ENCODE data around the gene ZNF254.
A peak's percentile ranks its signal among the peaks of the same experiment; 100 is the strongest.
"Not testable (repeated sequence)": the region's sequence is repeated elsewhere in the genome, so short reads cannot be mapped to it uniquely, and the experiment has no call there.

The ZNF254 gene

DNA sequence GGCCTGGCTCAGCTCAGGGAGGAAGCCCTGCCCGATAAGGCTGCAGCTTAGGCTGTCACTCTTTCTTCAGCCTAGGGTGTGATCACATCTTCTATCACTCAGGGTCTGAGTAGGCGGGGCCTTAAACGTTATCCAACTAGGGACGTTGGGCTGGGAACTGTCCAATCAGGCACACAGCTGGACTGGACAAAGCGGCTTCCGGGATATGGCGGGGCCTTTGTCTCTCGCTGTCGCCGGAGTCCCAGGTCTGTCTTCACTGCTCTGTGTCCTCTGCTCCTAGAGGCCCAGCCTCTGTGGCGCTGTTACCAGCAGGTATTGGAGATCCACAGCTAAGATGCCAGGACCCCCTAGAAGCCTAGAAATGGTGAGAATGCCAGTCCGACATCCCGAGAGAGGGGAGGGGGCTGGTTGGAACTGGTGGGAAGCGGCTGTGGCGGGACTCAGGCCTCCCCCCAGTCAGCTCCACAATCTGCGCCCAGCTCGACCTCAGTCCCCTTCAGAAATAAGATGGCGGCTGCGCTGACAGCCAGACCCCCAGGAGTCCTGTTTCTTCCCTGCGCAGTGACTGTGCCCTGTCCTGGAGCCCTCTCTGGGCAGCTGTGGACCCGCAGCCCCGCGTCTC, at the start of gene ZNF254:
TSS of gene ZNF254 (plus strand) at position 214 of the 622 bp plus-strand sequence. CDS start at position 335, 121 bp downstream.
- DNase-seq = peak; percentile 94

DNA sequence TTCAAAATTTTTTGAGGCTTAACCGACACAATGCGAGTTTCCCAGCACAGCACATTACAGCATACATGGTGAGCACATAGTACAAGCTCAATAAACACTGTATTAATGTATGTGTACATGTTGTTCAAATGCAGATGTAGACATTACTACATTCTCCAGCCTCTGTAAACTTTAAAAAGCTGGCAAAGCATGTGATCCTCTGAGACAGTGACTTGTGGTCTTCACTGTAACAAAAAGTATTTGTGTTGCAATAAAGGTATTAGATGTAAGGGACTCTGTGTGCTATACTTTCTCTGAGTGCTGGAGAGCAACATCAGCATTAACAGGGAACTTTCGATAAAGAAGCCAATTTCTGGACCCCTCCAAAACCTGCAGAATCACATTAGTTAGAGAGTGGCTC, 46.4 kb upstream of the ZNF254 start:
- DNase-seq = peak in 1 of 2 experiments; percentile 24

DNA sequence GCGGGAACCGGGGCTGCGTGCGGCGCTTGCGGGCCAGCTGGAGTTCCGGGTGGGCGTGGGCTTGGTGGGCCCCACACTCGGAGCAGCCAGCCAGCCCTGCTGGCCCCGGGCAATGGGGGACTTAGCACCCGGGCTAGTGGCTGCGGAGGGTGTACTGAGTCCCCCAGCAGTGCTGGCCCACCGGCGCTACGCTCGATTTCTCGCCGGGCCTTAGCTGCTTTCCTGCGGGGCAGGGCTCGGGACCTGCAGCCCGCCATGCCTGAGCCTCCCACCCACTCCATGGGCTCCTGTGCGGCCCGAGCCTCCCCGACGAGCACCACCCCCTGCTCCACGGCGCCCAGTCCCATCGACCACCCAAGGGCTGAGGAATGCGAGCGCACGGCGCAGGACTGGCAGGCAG, 45.7 kb upstream of the ZNF254 start:
- not testable (repeated sequence) for DNase-seq

DNA sequence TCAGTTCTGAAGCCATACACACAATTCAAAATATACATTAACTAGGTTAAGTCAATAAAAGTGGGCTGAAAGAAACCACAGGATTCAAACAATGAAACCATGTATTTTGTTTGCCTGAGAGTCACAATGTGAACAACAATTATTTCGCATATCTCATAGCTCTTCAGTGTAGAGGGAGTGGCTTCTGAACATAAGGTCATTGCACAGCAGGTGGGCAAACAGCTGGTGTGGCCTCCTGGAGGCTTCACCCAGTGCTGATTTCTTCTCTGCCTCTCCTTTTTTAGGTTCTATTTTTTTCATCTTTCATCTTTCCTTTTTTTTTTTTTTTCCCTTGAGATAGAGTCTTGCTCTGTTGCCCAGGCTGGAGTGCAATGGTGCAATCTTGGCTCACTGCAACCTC, 40.4 kb upstream of the ZNF254 start:
- DNase-seq = no peak

DNA sequence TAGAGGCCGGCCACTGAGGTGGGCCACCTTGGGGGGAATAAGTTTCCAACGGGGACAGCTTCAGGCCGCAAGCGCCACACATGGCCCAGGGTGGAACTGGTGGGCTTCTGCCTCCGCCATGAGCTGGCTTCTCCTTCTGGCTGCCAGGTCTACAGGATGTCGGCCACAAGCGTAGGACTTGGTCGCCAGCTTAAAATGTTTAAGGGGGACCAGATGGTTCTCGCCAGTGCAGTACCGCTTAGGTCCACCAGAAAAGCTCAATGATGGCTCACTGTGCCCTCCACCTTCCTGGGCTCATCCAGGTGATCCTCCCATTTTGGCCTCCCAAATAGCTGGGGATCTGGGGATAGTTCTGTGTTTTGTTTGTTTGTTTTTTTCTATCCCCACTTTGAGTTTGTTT, 38.7 kb upstream of the ZNF254 start:
- no peak for DNase-seq

DNA sequence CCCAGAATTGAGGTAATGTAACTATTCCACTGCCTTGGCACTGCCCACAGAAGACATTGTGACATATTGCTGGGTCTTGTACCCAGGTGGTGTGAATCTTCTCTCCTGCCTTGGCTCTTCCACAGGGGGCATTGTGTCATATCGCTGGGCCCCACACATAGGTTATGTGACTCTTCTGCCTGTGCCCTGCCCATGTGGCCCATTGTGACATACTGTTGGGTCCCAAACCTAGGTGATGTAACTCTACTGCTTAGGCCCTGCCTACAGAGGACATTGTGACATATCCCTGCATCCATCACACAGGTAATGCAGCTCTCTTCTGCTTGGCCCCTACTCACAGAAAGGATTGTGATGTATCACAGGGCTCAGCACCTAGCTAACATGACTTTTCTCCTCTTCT, 37.5 kb upstream of the ZNF254 start:
- no peak for DNase-seq

DNA sequence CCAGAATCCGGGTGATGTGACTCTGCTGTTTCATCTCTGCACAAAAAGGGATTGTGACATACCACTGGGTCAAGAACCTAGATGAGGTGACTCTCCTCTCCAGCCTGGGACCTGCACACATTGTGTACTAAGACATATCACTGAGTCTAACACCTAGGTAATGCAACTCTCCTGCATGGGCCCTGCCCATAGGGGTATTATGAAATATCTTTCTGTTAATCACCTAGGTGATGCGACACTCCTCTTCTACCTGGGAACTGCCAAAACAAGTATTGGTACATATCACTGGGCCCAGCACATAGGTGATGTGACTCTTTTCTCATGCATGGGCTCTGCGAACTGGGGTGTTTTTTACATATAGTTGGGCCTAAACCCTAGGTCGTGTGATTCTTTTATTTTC, 35.5 kb upstream of the ZNF254 start:
- DNase-seq = no peak

DNA sequence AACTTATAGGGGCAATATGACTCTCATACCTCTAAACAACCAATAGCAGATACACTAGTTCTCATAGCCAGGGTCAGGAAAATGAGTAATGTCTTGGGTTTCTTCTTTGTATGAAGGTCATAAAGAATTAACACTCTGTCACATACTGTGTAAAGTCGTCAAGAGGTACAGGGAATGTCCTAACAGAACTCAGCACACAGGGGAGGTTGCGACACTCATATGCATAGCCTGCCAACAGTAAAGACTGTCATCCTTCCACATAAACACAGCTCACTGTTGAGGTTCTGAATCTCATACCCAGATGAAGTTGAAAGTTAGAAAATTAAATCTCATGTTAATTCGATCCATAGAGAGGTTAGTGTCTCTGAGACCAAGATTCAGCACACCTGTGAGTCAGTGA, 34.2 kb upstream of the ZNF254 start:
- no peak for DNase-seq

DNA sequence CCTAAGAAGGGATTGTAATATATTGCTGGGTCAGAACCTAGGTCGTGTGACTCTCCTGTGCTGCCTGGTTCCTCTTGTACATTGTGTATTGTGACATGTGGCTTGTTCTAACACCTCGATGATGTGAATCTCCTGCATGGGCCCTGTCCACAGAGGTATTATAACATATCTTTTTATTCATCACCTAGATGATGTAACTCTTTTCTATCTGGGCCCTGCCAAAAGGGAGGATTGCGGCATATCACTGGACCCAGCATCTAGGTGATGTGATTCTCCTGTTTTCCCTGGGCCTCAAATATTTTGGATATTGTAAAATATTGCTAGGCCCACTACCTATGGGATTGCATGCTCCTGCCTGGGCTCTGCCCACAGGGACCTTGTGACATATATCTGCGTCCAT, 33.4 kb upstream of the ZNF254 start:
- no peak for DNase-seq

DNA sequence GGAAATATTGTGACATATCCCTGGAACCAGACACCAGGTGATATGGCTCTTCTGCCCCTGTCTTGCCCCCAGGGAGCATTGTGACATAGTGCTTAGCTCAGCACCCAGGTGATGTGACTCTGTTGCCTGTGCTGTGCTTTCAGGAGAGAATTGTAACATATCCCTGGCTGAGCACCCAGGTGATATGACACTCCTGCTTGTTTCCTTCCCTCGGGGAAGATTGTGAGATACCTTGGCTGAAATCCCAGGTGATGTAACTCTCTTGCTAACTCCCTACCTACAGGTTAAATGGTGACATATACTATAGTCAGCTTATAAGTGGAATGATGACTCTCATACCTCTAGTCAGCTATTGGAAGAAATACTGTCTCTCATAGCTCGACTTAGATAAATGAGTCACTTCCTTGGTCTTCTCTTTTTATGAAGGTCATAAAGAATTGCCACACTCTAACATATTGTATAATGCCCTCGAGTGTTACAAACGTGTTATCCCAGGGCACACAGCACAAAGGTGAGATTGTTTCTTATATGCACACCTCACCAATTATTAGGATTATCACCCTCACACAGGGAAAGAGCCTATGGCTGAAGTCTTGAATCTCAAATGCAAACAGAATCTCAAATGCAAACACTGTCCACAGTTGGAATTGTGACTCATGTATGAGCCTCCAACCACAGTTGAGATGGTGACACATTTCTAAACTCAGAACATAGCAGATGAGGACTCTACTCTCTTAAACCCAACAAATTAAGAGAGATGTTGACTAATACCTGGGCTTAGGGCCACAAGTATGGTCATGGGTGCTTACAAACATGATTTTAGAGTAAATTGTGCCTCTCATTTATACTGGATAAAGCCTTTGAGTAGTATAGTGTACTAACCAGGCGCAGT, 32.7 kb upstream of the ZNF254 start:
- no peak for DNase-seq

DNA sequence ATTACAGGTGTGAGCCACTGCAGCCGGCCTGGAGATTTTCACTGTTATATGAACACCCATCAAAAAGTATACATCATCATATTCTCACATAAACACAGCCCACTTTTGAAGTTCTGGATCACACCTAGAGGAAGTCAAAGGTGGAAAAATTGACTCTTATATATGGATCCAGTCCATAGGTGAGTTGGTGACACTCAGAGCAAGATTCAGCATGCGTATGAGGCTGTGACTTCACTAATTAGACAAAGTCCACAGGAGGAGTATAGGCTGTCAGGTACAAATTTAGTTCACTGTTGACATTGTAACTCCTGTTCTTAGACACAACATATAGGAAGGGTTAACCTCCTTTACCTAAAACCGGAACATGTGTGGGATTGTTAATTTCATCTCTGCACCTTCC, 31.4 kb upstream of the ZNF254 start:
- DNase-seq = no peak

DNA sequence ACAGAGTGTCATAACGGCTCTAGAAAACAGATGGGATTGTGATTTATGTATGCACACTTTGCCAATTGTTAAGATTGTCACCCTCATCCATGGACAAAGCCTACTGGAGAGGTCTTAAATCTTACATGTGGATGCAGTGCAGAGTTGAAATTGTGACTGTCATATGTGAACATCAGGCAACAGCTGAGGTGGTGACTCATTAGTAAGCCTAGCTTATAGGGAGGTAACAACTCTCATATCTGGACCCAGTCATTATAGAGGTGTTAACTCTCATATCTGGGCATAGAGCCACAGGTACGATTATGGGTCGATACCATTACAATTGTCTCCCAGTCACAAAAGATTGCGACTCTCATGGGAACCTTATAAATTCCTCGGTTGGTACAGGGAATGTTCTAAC, 29.8 kb upstream of the ZNF254 start:
- DNase-seq = no peak

DNA sequence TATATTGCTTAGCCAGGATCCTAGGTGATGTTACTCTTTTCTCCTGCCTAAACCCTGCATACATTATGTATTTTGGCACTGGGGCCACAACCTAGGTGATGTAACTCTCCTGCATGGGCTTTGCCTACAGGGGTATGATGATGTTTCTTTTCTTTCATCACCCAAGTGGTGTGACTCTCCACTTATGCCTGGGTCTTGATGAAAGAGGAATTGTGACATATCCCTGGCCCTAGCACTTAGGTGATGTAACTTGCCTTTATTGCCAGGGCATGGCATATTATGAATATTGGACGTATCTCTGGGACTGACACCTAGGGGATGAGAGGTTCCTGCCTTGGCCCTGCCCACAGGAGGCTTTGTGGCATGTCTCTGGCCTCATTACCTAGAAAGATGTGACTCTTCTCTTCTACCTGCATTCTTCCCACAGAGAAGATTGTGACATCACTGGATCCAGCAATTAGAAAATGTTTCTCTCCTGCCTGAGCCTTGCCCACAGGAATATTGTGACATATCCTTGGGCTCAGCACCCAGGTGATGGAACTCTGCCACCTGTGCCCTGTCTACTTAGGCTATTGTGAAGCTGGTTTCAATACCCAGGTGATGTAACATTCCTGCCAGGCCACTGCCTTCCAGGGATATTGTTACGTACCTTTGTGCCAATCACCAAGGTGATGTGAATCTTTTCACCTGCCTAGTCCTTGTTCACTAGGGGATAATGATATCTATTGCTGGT, 27.3 kb upstream of the ZNF254 start:
- DNase-seq = no peak

DNA sequence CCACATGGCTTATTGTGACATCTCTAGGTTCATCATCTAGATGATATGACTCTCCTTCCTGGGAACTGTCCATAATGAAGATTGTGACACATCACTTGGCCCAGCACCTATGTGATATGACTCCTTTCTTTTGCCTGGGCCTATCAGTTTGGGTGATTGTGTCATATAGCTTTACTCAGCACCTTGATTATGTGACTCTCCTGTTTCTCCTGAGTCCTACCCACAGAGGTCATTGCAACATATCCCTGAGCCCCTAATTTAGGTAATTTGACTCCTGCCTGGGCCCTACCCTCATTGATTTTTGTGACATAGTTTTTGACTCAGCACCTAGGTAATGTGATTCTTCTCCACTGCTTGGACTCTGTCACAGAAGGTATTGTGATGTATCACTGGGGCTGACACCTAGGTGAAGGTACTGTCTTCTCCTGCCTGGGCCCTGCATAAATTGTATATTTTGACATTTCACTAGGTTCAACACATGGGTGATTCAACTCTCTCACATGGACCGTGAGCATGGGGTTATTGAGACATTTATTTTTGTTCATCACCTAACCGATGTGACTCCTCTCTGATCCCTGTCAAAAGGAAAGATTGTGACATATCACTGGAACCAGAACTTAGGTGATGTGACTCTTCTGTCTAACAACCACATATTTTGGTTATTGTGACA, 26.2 kb upstream of the ZNF254 start:
- no peak for DNase-seq

DNA sequence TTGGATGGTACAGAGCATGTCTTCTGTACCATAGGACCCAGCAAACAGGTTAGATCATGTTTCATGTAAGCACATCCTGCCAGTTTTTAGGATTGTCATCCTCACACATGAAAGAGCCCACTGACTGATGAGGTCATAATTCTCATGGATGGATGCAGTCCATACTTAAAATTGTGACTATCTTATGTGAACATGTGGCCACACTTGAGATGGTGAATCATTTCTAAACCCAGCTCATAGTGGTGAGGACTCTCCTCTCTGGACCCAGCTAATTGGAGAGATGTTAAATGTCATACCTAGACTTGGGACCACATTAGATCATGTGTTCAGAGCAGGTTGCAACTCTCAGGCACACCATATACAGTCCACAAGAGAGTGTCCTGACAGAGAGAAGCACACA, 24.8 kb upstream of the ZNF254 start:
- DNase-seq = no peak

DNA sequence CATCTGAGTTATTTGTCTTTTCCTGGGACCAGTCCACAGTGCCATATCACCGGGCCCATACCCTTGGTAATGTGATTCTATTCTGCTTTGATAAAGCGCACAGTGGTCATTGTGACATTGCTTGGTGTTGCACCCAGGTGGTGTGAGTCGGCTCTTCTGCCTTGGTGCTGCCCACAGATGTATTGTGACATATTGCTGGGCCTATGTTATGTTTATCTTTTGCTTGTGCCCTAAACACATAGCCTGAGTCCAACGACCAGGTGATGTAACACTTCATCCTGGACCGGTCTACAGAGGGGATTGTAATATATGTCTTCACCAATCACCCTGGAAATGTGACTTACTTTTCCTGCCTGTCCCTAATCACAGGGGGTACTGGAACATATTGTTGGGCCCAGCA, 23.7 kb upstream of the ZNF254 start:
- DNase-seq = no peak

DNA sequence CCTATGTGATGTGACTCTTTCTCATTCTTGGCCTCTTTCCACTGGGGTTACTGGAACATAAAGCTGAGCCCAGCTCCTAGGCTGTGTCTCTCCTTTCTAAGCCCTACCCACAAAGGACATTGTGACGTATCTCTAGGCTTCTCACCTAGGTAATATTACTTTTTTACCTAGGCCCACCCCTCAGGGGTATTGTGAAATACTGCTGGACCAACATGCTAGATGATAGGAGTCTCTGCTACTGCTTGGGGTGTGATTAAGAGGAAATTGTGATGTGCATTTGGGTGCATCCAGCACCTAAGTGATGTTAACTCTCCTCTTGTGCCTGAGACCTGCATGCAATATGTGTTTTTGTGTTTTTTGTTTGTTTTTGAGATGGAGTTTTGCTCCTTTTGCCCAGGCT, 22.8 kb upstream of the ZNF254 start:
- DNase-seq = no peak

DNA sequence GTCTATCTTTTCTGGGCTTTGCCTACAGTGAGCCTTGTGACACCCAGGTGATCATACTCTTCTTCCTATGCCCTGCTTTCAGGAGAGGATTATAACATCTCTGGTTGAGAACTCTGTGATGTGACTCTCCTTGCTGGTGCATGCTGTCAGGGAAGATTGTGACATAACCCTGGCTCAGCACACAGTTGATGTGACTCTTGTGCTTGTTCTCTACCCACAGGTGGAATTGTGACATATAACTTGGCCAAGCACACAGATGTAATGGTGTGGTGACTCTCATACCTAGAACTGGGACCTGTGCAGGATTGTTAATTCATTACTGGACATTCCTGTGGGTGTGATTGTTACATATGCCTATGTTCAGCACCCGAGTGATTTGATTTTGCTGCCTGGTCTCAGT, 21.7 kb upstream of the ZNF254 start:
- DNase-seq = no peak

DNA sequence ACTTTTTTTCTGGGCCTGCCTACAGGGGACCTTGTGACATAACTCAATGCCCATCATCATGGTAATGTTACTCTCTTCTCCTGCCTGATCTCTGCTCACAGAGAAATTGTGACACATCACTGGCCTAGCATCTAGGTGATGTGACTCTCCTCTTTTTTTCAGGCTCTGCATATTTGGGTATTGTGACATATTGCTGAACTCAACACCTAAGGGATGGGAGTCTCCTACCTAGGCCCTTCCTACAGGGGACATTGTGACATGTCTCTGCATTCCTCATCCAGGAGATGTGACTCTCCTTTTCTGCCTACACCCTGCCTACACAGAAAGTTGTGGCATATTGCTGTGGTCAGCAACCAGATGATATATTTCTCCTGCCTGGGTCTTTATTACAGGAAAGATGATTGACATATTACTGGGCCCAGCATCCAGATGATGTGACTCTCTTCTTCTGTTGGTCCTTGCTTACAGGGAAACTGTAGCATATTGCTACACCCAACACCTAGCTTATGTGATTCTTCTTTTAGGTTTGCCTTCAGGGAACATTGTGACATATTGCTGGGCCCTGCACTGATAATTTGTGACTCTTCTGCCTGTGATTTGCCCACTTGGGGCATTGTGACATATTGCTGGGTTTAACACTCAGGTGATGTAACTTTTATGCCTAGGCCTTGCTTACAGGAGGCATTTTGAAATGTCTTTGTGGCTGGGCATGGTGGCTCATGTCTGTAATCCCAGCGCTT, 21.0 kb upstream of the ZNF254 start:
- peak; percentile 19 to 51 for DNase-seq

DNA sequence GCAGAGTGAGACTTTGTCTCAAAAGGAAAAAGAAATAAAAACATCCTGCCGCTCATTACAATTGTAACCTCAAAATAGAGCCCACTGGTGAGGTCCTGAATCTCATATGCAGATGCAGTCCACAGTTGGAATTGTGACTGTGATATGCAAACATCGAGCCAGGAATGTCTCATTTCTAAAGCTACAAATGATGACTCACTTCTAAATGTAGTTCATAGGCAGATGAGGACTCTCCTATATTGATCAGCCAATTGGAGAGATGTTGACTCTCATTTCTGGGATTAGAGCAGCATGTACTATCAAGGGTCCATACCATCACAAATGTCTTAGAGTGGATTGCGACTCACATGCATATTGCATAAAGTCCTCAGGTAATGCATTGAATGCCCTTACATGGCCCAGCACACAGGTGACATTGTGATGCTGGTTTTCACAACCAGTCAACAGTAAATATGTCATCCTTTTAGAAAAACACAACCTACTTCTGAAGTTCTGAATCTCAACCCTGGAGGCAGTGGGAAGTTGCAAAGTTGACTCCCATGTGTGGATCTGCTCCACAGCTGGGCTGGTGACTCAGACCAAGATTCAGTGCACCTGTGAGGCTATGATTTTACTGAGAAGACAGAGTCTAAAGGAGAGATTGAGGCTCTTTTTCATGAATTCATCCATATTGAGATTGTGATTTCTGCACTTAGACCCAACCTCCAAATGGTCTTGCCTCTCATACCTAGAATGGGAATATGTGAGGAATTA, 16.9 kb upstream of the ZNF254 start:
- DNase-seq = no peak

DNA sequence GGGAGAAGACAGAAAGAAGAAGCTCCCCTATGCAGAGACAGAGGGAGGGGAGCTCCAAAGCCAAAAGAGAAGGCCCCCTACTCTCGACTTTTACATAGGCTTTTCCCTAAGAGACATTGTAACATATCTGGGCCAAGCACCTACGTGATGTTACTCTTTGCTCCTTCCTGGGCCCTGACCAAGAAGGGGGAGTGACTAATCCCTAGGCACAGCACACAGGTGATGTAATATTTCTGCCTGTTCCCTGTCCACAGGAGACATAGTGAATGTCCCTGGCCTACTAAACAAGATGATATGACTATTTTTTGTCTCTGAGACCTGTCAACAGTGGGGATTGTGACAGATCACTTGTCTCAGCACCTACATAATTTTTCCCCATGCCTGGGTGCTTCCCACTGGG, 15.9 kb upstream of the ZNF254 start:
- no peak for DNase-seq

DNA sequence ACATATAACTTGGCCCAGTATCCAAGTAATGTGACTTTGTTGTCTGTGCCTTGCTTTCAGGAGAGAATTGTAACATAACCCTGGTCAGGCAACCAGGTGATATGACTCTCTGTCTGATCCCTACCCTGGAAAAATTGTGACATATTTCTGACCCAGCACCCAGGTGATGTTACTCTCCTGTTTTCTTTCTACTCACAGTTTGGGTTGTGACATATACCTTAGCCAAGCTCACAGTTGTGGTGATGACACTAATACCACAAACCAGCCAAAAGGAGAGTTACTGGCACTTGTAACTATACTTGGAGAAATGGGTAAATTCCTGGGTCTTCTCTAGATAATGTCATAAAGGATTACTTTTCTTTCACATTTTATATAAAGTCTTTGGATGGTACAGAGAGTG, 14.3 kb upstream of the ZNF254 start:
- no peak for DNase-seq
